ENCODE results near the gene TOP1. TPM values are rescaled to one million over a fixed set of nuclear protein-coding genes. Genes with fewer than 3 reads are reported as not detected.
A peak's percentile ranks its signal among the peaks of the same experiment; 100 is the strongest.

The TOP1 gene
- polyA plus RNA-seq, 5 donors, result 79.1 to 101 (median 93.5) TPM

- DNase-seq, result no peak
Measured at GRCh38 chr20:41034239-41034638, 5.6 kb downstream of the TOP1 start.

DNA sequence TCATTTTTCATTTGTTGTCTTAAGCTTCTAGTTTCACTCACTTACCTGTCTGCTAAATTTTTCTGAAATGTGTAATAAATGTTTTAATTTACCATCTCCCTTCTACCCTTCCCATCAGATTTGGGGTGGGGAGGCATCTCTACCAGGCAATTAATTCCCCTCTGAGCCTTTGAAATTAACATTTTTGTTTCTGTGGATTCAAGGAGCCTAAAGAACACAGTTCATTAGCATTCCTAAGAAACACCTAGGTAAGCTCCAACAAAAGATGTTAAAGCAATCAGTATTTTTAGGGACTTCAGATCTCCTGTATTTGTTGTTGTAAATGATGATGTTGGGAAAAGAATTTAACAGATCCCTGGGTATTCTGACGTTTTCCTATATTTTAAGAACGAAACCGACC is 6.6 kb downstream of the TOP1 start:
- DNase-seq, result no peak

DNA sequence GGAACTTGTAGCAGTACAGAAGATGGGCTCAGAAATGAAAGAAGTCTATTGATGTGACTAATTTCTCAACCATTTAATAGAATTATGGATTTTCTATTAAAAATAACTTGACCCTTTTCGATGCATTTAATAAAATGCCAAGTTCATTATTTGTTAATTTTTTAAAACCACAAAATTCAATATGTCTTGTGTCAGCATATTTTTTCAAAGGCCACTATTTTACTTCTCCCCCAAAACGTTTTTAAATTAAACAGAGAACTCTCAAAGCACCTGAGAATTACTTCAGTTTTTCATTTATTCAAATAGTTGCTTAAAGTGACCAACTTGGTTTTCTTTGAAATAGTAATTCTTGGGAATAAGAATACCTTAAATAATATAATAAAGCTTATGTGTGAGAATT is 8.6 kb downstream of the TOP1 start:
- no peak for DNase-seq

- no peak for DNase-seq
Measured at GRCh38 chr20:41038149-41038877, 9.7 kb downstream of the TOP1 start.

GRCh38 chr20:41038878-41039404 is 10.3 kb downstream of the TOP1 start:
- DNase-seq, result no peak

DNA sequence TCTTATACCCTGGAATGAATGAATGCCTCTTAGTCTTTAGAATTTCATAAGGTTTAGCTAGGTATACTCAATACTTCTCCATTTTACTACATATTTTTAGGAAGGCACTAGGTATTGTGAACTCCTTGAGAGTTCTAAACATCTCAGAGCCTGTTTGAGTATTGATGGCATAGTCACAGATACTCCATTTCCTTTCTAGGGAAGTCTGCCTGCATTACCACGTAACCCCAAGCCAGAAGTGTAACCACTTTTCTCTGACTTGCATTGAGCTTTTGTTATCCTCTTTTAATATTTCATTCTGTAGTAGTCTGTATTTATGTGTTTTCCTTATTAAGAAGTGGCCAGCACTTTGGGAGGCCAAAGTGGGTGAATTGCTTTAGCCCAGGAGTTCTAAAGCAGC is 12.2 kb downstream of the TOP1 start:
- DNase-seq, result no peak

- DNase-seq, result no peak
Measured at GRCh38 chr20:41041693-41042092, 13.1 kb downstream of the TOP1 start.

DNA sequence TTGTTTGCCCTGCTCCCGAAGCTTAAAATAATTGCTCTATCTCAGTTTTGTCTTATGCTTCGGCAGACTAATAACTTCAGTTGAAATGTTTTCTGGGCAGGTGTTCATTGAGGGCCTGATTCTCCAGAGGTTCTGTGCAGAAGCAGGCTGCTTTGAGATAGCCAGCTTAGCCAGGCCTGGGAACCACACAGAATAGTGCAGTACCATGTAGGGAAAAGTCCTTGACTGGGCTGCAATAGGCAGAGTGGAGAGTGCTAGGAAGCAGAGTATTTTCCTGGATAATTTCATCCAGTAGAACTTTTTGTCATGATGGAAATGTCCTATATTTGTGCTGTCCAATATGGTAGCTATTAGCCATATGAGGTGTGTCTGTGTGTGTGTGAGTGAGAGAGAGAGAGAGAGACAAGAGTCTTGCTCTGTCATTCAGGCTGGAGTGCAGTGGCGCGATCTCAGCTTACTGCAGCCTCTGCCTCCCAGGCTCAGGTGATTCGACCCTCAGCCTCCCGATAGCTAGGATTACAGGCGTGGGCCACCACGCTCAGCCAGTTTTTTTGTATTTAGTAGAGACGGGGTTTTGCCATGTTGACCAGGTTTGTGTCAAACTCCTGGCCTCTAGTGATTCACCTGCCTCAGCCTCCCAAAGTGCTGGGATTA is 15.9 kb downstream of the TOP1 start:
- DNase-seq, result no peak

DNA sequence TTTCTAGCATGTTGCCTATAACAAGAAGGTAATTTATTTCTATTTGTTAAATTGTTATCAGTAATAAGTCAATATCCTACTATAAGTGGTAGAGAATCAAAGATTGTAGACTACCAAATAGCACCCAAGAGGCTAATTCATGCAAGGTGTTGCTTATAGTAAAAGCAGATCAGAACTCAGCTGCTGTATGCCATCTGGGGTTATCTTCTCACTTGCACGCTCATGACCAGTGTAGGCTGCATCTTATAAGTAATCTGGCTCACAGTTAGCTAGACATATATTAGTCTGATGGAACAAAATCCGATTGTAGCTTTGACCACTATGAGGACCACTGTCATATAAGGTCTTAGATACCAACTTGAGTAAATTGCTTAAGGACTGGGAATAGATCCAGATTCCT is 17.0 kb downstream of the TOP1 start:
- no peak for DNase-seq

GRCh38 chr20:41046716-41047115 is 18.1 kb downstream of the TOP1 start:
- no peak for DNase-seq

GRCh38 chr20:41047279-41047974 is 18.8 kb downstream of the TOP1 start:
- no peak for DNase-seq

GRCh38 chr20:41047975-41048305 is 19.3 kb downstream of the TOP1 start:
- no peak for DNase-seq

DNA sequence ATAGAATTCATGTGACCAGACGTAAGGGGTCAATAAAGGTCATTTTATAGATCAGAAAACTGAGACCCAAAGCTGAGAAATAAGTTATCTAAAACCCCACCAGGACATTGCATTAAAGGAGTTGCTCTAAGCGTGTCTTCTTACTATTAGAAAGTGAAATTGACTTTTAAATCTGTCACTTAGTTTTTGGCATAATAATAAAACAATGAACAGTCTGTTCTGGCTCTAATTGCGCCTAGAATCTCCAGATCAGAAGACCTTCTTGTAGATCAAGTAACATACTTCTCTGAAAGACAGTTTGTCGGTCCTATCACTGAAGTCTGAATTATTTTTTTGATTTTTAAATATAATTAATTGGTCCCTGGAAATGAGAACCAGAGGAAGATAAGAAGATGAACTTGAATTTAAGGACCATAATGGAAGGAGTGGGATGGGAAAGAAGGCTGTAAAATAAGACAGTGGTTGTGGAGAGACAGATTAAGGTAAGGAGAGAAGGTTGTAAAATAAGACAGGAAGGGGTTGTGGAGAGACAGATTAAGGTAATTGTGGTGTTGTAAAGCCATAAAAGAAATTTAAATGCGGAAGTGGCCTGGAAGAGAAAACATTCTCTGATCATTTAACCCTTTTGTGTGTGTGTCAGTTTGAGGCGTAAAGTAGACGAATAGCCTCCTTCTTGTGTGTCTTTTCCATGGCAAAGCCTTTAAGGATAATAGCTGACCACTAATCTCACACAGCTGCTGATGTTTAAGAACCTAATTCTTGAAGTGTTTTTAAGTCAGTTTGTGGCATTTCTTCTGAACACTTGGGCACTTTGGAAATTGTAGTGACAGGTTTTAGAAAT is 20.1 kb downstream of the TOP1 start:
- DNase-seq, result no peak

GRCh38 chr20:41049451-41049850 is 20.8 kb downstream of the TOP1 start:
- DNase-seq, result no peak

DNA sequence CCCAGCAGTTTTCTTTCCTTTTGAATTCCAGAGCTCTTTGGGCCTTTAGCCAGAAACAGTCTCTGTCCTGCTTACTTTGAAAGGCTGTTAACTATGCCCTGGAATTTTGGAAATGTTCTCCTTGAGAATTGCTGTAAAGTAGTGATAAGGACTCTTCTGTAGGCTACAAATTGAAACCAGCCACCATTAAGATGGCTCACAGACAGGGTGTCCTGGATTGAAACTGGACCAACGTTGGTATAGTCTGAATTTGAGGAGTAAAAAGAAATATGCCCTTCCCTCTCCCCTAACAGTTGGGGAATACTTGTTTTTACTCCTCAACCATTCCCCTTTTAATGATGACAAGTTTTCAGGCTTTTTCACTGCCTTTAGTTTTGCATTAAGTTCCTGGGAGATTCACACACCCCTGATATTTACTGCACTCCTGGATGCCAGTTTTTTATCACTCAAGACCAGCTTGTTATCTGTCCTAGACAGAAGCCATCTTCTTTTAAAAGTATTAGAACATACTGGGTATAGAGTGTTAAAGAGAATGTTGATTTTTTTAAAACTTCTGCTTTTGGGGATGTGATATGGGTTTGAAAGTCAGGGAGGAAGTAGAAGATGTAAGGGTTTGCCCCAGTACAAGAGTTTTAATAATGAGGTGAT is 21.9 kb downstream of the TOP1 start:
- DNase-seq, result no peak

DNA sequence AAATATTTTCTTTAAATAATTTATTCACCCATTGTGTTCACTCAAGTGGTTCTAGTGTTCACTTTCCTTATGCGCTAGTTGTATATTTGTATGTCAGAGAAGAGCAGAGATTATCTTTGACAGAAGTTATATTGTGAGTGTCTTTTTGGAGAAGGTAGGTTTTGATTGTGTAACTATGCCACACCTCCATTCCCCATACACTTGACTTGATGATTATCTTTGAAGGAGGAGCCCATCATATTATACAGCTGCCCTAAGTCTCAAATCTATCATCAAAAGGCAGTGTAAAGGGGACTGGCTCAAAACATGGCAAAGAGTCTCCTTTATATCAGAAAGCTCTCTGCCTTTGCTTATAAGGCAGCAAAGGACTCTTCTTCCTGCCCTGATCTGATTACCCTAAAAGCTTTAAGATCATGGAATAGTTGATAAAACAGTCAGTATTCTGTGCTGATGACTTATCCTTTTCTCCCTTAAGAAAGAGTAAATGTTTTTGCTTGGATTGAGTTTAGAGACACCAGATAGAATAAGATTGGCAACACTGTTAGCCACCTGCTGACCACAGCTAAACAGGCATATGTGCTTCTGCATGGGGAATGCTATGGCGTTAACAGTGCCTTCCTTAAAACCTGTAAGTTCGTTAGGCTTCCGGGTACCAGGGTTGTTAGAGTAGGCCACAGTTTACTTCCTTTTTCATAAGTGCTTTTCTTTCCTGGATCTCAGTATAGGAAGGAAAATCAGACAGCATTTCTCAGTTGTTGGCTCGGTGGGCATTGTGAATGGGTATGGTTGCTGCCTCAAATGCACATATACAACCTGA is 22.6 kb downstream of the TOP1 start:
- no peak for DNase-seq

DNA sequence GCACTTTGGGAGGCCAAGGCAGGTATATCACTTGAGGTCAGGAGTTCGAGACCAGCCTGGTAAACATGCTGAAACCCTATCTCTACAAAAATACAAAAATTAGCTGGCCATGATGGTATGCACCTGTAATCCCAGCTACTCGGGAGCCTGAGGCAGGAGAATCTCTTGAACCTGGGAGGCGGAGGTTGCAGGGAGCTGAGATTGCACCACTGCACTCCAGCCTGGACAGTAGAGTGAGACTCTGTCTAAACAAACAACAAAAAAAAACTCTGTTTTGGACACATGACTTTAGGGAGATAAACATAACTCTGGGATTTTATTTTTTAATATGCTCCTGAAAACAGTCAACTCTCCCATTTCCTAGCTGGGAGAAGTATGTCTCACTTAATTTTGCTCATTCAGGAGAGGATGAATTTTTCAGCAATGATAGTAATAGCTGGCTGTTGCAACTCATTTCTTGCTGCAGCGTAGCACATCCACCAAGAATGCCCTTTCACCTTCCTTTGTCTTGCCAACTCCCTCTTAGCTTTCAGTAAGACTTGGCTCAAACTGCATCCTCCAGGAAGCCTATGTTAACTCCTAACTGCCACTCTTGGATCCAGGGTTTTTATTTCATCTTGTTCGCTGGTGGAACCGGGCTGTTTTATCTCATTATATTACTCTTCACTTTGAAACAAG is 24.3 kb downstream of the TOP1 start:
- peak in 1 of 2 donors; percentile 58 for DNase-seq

GRCh38 chr20:41054070-41054846 is 25.6 kb downstream of the TOP1 start:
- no peak for DNase-seq

DNA sequence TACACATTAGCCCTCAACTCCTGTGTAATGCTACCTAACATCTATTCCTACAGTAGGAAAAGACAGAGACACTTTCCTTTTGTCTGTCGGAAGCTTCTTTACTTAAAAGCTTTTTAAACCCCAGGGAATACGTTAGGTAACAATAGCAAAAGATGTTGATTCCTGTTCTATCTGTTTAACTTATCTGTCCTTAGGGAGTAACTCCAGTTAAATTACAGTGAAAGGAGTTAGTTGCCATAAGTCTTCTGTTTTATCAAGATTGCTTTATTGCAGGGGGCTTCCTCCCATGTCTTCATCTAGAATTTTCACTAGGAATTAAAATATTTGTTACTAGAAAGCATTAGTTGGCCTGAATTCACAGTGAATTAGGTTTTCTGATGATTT is 26.2 kb downstream of the TOP1 start:
- no peak for DNase-seq
